Testis (tissue), 3 donors: ENCODE data around the gene TMPRSS13. TPM values are rescaled to one million over a fixed set of nuclear protein-coding genes. Genes with fewer than 3 reads are reported as not detected.

Experiments used
- DNase-seq: peaks from one replicate; pipeline ENCODE4 v3.0.0-alpha.2; 2019
- H3K27ac ChIP-seq, 2 donors: fragments of 200-600 bp; sonication (generic); one replicate each; pipeline ENCODE4 v1.5.1; 2019
- H3K27me3 ChIP-seq: fragments of 200-600 bp; sonication (generic); one replicate; pipeline ENCODE4 v1.5.1; 2019
- H3K36me3 ChIP-seq: fragments of 200-600 bp; sonication (generic); one replicate; pipeline ENCODE4 v1.5.1; 2017; ENCODE audit warnings: low read depth; ENCODE audit errors: missing control alignments
- H3K4me1 ChIP-seq: fragments of 200-600 bp; sonication (generic); one replicate; pipeline ENCODE4 v1.5.1; 2019
- H3K4me3 ChIP-seq, 2 donors: fragments of 200-600 bp; sonication (generic); one replicate each; pipeline ENCODE4 v1.5.1; 2017 to 2019
- H3K9me3 ChIP-seq: fragments of 200-600 bp; sonication (generic); one replicate; pipeline ENCODE4 v1.5.1; 2017
- CTCF ChIP-seq, 3 experiments: fragments of 450-650 bp in 2 of 3; fragments of 200-600 bp in 1 of 3; sonication (generic) in 1 of 3; IDR thresholded peaks; one replicate each; pipeline ENCODE4 v1.5.1; 2016 to 2019; ENCODE audit warnings: antibody characterized with exemption in 3 of 3, mild to moderate bottlenecking in 2 of 3, moderate library complexity in 1 of 3
- POLR2A ChIP-seq: fragments of 450-650 bp; IDR thresholded peaks from one replicate; pipeline ENCODE4 v1.6.1; 2017; ENCODE audit warnings: antibody characterized with exemption, mild to moderate bottlenecking, moderate library complexity
- WGBS, 2 donors: methylation state at CpG; one replicate each; pipeline ENCODE4 v1.1.5; 2018; 5-methylcytosine and 5-hydroxymethylcytosine counted together
- intact Hi-C: fragments of 100-400 bp; cut with DNase I; formaldehyde crosslinking; loops from one replicate; pipeline ENCODE4 v1.15.1; 2023; ENCODE audit warnings: low total_unique reads
- polyA plus RNA-seq: library from polyadenylated mRNA; stranded (reverse); fragments of 350-450 nt; fragmentation: Illumina TruSeq; extraction: RNeasy Lipid Tissue Mini Kit (QIAGEN cat#74804); gene quantifications from one replicate; pipeline ENCODE4 v1.2.3, GENCODE V29; 2014; ENCODE audit warnings: low read depth, low replicate concordance; ENCODE audit not compliant: insufficient read depth
- total RNA-seq, 2 donors: library from RNA; depleted of rRNA; stranded (reverse); fragments of >200 nt; gene quantifications; one replicate each; pipeline ENCODE4 v1.2.3, GENCODE V29; 2016

Gene TMPRSS13
- total and polyA plus RNA-seq, 3 donors from 2014 or later = 0.74 to 0.91 (median 0.87) TPM

GRCh38 chr11:117919341-117919740, 9.9 kb downstream of the TMPRSS13 start:
- WGBS, 2 donors = 50 to 58% methylated on average over 4 of the region's 4 CpGs
- H3K9me3 ChIP-seq = no peaks in the 10 kb centered on the region
- no peaks in the 10 kb centered on the region for H3K4me1 ChIP-seq
- intact Hi-C loops = no loop called here
- no peak for DNase-seq
- TF ChIP-seq POLR2A (no peak), CTCF (IDR thresholded peaks at IDR 0.05) (no peak)
- no peak overlapping the region for H3K4me3 ChIP-seq
- no peaks in the 10 kb centered on the region for H3K36me3 ChIP-seq
- no peaks in the 10 kb centered on the region for H3K27me3 ChIP-seq
- no peak overlapping the region for H3K27ac ChIP-seq

- DNase-seq = no peak
These were observed 10.6 kb downstream of the TMPRSS13 start for GRCh38 chr11:117918366-117919255.

GRCh38 chr11:117917591-117918151, 11.5 kb downstream of the TMPRSS13 start:
- Histone ChIP-seq H3K9me3 (no peaks in the 10 kb centered on the region), H3K4me1 (no peaks in the 10 kb centered on the region), H3K27me3 (no peaks in the 10 kb centered on the region), H3K27ac (no peak overlapping the region), H3K36me3 (no peaks in the 10 kb centered on the region), H3K4me3 (no peak overlapping the region)
- WGBS, 2 donors = 90 to 94% methylated on average over 5 of the region's 5 CpGs
- intact Hi-C loops = no loop called here
- DNase-seq = no peak
- TF ChIP-seq POLR2A = no peak
- no peak for TF ChIP-seq CTCF (IDR thresholded peaks at IDR 0.05)

More at GRCh38 chr11:117918366-117919255, 10.6 kb downstream of the TMPRSS13 start:
- intact Hi-C loops = no loop called here
- H3K27ac ChIP-seq = no peak overlapping the region
- H3K4me1 ChIP-seq = no peaks in the 10 kb centered on the region
- no peak for TF ChIP-seq CTCF (IDR thresholded peaks at IDR 0.05)
- TF ChIP-seq POLR2A = no peak
- H3K36me3 ChIP-seq = no peaks in the 10 kb centered on the region
- H3K4me3 ChIP-seq = no peak overlapping the region
- no peaks in the 10 kb centered on the region for H3K9me3 ChIP-seq
- no peaks in the 10 kb centered on the region for H3K27me3 ChIP-seq
- WGBS, 2 donors = 83 to 92% methylated on average over 9 to 17 of the region's 17 CpGs

GRCh38 chr11:117916956-117917355, 12.2 kb downstream of the TMPRSS13 start:
- intact Hi-C loops = no loop called here
- no peak overlapping the region for H3K4me3 ChIP-seq
- 83 to 89% methylated on average over 11 of the region's 11 CpGs for WGBS, 2 donors
- no peaks in the 10 kb centered on the region for H3K4me1 ChIP-seq
- TF ChIP-seq POLR2A (no peak), CTCF (IDR thresholded peaks at IDR 0.05) (no peak)
- H3K27me3 ChIP-seq = no peaks in the 10 kb centered on the region
- no peaks in the 10 kb centered on the region for H3K36me3 ChIP-seq
- no peaks in the 10 kb centered on the region for H3K9me3 ChIP-seq
- no peak overlapping the region for H3K27ac ChIP-seq
- no peak for DNase-seq
